T-helper 2 cell treated with Interferon-gamma antibody and Interleukin-4, amounts not matched to agents 5 μg/mL and 100 μg/mL, for 36 hours (primary cell): ENCODE measurements around the gene KPTN.

Experiments used
- DNase-seq: peaks from one replicate; pipeline ENCODE4 v3.0.0; 2021; ENCODE audit warnings: low spot score
- H3K27ac Mint-ChIP-seq: one replicate; pipeline ENCODE4 v1.8.0; 2021; ENCODE audit warnings: mild to moderate bottlenecking, mixed read lengths
- H3K27me3 Mint-ChIP-seq: one replicate; pipeline ENCODE4 v1.8.0; 2021; ENCODE audit warnings: low read depth, mixed read lengths
- H3K36me3 Mint-ChIP-seq: one replicate; pipeline ENCODE4 v1.8.0; 2021; ENCODE audit warnings: low read depth, mixed read lengths
- H3K4me1 Mint-ChIP-seq: one replicate; pipeline ENCODE4 v1.8.0; 2021; ENCODE audit warnings: low read depth, mixed read lengths
- H3K4me3 Mint-ChIP-seq: one replicate; pipeline ENCODE4 v1.8.0; 2022; ENCODE audit warnings: mild to moderate bottlenecking, moderate library complexity, mixed read lengths
- H3K9me3 Mint-ChIP-seq: one replicate; pipeline ENCODE4 v1.8.0; 2021; ENCODE audit warnings: mixed read lengths

The KPTN gene

DNA sequence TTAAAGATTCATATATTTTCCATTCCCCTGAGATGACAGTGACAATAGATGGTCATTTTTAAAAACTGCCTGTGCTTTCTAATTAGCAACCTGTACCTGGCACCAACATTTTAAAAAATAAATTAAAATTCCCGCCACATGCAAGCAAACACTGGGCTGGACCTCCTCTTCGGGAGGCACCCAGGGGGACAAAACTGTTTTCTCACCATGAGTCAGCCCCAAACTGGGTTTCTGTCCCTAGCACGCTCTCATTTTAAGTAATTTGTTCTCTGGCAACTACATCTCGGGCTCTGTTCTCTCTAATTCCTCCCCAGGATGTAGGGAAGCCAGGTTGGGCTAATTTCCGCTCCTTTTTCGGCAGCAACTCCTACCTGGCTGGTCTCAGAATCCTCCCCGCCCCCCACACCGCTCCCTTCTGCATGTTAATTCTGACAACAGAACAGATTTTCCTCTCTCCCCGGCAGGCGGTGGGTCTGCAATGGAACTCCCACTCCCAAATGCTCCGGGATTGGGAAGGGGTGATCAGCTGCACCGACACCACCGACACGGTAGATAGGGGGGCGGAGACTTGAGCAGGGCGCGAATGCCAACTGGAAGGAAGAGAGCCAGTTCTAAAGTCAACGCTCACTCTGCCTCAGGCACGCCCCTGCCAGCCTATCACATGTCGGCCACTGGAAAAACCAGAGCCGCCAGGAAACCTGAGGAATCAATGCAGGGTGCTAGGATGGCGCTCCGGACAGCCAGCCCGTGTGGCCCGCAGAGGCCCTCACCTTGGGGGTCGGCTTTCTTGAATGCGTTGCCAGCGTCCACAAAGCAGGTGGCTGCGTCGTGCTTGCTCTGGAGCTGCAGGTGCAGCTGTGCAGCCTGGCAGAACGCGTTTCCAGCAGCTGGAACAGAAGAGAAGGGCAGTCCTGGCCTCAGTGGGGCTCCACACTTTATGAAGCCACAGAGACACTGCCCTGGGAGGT, 16.1 kb upstream of the KPTN start:
- Mint-ChIP-seq H3K9me3 (no peaks in the 10 kb centered on the region), H3K27ac (no peak overlapping the region), H3K4me3 (no peak overlapping the region), H3K27me3 (no peaks in the 10 kb centered on the region), H3K4me1 (no peaks in the 10 kb centered on the region), H3K36me3 (peaks cover 16% of the 10 kb centered on the region)
- no peak for DNase-seq

DNA sequence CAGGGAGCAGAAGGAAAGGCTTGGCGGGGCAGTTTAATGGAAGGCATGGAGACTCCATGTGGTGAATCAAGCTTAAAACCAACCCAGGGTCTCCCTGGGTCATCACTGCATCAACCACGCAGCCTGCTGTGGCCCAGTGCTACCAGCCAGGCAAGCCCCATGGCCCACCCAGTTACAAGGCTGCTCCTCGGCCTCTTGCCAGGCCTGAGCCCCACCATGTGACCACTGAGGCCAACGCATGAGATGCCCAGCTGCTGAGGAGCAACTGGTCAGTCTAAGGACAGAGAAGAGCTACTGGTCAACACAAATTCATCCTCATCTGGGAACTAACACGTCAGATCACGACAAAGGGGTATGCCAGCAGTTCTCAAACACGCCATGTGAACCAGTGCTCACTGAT, 15.4 kb upstream of the KPTN start:
- Mint-ChIP-seq H3K4me3 (no peak overlapping the region), H3K4me1 (no peaks in the 10 kb centered on the region), H3K36me3 (peaks cover 16% of the 10 kb centered on the region), H3K27me3 (no peaks in the 10 kb centered on the region), H3K9me3 (no peaks in the 10 kb centered on the region), H3K27ac (no peak overlapping the region)
- DNase-seq, result no peak

DNA sequence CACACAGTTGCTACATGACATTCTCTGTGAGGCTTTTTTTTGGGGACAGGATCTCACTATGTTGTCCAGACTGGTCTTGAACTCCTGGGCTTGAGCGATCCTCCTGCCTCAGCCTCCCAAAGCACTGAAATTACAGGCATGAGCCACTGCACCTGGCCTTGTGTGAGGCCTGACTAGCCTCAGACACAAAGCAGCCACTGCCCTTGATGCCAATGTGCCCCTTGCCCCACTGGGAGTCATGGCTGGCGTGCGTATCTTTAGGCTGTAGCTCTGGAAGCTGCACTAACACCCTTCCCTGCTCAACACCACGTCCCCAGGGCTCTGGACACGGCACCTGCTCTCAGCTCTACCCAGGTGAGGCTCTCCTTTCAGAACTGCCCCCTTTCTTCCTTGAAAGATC, 14.5 kb upstream of the KPTN start:
- Mint-ChIP-seq H3K36me3 (peaks cover 17% of the 10 kb centered on the region), H3K4me3 (no peak overlapping the region), H3K4me1 (no peaks in the 10 kb centered on the region), H3K9me3 (no peaks in the 10 kb centered on the region), H3K27ac (no peak overlapping the region), H3K27me3 (no peaks in the 10 kb centered on the region)
- DNase-seq, result no peak

DNA sequence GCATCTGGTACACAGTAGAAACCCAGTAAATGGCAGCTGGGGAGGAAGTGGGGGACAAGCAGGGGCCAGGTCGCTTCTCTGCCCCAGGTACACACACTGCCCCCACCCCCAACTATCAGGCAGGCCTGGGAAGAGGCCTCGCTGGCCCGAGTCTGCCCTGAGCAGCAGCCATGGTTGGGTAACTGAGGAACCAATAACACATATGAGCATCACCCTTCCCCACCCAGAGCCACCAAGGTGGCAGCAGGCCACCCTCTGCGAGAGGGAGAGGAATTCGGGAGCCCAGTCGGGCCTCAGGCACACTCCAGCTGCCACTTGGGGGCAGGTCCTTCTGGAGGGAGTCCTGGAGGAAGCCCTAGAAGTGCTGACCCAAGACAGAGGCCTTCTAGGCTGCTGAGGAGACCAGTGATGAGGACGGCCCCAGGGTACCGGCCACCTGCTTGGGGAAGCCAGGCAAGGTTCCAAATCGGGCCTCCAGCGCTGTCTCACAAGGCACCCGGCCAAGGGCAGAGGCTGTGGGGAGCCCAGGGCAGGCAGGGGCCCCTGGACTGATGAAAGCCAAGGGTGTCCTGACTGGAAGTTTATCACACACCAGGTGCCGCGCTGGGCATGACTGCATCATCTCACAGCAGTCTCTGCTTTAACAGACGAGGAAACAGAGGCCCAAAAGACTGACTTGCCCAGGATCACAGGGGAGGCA, 14.0 kb upstream of the KPTN start:
- H3K9me3 Mint-ChIP-seq, result no peaks in the 10 kb centered on the region
- no peak for DNase-seq
- H3K4me1 Mint-ChIP-seq, result no peaks in the 10 kb centered on the region
- no peaks in the 10 kb centered on the region for H3K27me3 Mint-ChIP-seq
- no peak overlapping the region for H3K27ac Mint-ChIP-seq
- peaks cover 17% of the 10 kb centered on the region for H3K36me3 Mint-ChIP-seq
- no peak overlapping the region for H3K4me3 Mint-ChIP-seq

DNA sequence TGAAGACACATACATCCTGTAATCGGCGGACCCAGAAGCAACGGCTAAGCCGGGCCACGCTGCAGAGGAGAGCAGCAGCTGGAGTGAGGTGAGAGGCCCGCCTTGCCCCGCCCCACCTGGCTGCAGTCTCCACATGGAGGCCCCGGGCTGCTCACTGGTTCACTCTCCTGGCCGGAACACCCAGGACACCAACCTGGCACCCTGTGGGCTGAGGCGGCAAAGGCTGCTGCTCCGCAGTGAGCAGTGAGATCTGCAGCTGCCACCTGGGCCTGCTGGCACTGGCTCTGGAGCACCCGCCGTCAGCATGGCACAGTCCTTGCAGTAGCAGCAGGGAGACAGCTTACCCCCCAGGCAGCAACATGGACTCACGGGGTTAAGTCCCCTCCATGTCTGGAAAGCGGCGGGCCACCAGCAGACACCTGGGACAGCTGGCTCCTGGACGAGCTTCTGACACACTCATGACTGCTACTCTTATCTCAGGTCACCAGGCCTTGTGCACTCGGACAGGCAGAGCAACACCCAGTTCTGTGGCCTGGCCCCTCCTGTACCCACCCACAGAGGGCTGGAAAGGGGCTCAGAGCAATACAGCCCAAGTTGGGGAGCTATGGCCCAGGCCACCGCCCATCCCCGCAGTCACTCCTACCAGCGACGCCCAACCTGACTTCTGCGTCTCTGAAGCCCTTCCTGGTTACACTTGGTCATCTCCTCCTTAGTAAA, 13.2 kb upstream of the KPTN start:
- Mint-ChIP-seq H3K4me1 (no peaks in the 10 kb centered on the region), H3K9me3 (no peaks in the 10 kb centered on the region), H3K4me3 (no peak overlapping the region), H3K27ac (no peak overlapping the region), H3K36me3 (peaks cover 16% of the 10 kb centered on the region), H3K27me3 (no peaks in the 10 kb centered on the region)
- no peak for DNase-seq

DNA sequence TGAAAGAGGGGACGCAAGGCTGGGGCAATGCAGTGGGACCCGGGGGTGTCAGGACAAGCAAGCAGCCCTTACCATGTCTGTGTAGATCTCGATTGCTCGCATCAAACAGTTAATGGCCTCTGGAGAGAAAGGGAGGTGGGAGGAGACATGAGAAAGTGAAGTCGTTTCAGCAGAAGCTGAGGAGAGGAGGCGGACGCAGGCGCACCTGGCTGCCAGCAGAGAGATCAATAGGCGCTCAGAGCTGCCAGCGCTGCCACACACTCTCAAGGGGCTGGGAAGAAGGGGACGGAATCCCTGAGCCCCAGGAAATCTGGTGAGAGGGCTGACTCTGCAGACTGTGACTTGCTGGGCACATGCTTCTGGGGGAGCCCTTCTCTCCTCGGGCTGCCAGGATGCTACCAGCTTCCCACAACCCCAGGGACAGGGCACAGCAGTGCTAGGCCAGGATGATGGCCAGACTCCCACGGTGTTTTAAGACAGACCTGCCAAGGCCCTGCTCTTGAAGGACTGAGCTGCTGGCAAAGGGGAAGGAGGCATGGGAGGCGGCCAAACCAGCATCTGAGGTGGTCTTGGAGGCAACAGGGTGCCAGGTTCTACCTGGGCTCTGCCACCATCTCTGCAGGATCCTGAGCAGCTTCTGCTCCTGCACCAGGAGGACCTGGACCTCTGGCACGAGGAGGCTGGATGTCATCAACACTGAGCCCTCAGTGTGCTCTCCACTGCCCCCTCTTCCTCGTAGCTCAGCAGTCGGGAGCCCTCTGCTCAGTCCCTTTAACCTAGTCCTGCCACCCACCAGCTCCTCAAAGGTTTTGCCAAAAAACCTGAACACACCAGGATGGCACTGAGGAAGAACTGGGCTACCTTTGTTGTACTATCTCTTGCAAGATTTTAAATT, 11.7 kb upstream of the KPTN start:
- DNase-seq, result no peak
- Mint-ChIP-seq H3K4me3 (no peak overlapping the region), H3K4me1 (no peaks in the 10 kb centered on the region), H3K36me3 (peaks cover 13% of the 10 kb centered on the region), H3K9me3 (no peaks in the 10 kb centered on the region), H3K27ac (no peak overlapping the region), H3K27me3 (no peaks in the 10 kb centered on the region)

DNA sequence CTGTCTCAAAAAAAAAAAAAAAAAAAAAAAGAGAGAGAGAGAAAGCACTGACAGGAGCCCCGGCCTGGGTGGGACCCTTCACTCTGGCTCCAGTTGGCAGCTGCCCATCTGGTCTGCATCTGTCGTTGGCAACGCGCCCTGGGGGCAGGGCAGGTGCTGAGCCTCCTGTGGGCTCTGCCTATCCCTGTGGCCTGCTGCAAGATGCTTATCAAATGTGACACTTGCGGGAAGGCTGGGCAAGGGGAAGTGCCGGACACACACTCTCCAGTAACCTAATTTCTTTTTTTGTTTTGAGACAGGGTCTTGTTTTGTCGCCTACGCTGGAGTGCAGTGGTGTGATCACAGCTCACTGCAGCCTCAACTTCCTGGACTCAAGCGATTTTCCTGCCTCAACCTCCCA, 10.7 kb upstream of the KPTN start:
- no peak for DNase-seq
- Mint-ChIP-seq H3K9me3 (no peaks in the 10 kb centered on the region), H3K27ac (no peak overlapping the region), H3K27me3 (no peaks in the 10 kb centered on the region), H3K36me3 (peaks cover 18% of the 10 kb centered on the region), H3K4me1 (no peaks in the 10 kb centered on the region), H3K4me3 (no peak overlapping the region)

DNA sequence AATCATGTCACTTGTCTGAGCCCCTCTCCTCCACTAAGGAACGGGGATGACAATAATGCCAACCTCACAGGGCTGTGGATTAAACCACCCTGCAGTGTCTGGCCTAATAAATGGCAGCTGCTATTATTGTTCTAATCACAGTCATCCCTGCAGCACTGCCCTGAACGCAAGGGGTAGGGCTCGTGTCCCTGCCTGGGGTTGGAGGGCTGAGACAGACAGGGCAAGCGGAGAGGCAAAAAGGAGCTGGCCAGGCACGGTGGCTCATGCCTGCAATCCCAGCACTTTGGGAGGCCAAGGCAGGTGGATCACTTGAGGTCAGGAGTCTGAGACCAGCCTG, 10.2 kb upstream of the KPTN start:
- peaks cover 18% of the 10 kb centered on the region for H3K36me3 Mint-ChIP-seq
- H3K27me3 Mint-ChIP-seq, result no peaks in the 10 kb centered on the region
- no peak overlapping the region for H3K27ac Mint-ChIP-seq
- H3K9me3 Mint-ChIP-seq, result no peaks in the 10 kb centered on the region
- H3K4me1 Mint-ChIP-seq, result no peaks in the 10 kb centered on the region
- H3K4me3 Mint-ChIP-seq, result no peak overlapping the region
- no peak for DNase-seq

DNA sequence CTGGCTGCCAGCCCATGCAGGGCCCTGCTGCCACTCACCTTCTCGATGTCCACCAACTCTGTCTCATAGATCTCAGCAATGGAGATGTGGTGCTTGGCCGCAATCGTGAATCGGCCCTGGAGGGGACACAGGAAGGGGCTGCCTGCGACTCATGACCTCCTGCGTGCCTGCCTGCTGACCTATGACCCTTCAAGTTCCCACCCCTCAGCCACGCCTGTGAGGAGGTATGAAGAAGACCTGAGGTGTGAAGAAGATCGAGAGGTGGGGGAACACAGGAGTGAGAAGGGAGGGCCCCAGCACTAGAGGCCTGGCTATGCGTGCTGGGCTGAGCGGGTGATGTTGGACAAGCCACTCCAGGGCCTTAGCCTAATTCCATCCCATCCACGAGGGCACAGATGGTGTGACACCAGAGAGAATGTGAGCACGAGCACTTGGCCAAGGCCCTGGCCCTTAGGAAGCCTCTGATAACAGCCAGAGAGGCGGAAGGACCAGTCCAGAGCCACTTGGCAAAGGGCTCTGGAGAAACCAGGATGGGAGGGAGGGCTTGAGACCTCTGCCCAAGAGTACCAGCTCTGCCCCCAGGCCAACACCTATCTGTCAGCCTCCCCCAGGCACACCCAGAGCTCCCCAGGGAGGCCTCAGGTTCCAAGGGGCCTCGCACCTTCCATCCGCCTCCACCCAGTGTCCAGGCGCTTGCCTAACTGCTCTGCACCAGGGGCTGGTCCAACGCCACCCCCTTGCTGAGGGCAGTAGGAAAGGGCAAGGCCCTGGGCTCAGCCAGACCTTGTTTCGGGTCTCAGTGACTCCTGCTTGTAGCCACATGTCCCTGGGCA, 9.6 kb upstream of the KPTN start:
- no peaks in the 10 kb centered on the region for H3K27me3 Mint-ChIP-seq
- no peak for DNase-seq
- no peaks in the 10 kb centered on the region for H3K4me1 Mint-ChIP-seq
- H3K9me3 Mint-ChIP-seq, result no peaks in the 10 kb centered on the region
- peaks cover 15% of the 10 kb centered on the region for H3K36me3 Mint-ChIP-seq
- H3K4me3 Mint-ChIP-seq, result no peak overlapping the region
- peak overlapping the region; percentile 7 for H3K27ac Mint-ChIP-seq

DNA sequence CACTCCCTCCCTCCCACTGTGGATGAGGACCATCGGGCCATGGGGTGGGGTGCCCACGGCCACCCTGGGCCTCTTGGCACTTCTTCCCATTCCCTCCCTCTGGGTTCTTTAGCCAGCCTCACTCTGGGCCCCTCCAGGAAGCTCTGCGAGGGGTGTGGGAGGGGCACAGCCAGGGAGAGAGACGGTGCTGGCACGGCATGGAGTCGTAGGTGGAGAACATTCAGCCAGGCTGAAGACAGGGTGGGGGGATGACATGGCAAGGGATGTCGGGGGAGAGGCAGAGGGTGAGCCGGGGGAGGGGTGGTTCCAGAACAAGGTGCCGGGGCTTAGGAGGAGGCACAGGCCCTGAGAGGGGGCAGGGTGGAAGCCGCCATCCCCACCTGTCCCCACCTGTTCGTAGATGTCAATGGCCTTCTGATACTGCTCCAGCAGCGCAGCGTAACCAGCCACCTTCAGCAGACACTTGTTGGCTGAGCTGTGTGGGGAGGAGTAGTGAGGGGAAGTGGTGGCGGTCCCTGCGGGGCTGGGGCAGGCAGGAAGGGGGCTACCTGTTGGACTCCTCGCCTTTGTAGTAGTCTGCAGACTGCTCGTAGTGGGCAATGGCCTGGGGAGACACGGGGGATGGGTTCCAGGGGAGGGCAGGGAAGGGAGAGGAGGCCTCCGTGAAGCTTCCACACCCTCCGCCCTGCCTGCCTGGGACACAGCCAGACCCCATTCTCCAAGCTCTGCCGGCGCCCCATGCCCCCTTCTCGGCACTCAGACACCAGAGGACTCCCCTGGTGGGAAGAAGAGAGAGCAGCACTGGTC, 8.8 kb upstream of the KPTN start:
- no peaks in the 10 kb centered on the region for H3K9me3 Mint-ChIP-seq
- H3K36me3 Mint-ChIP-seq, result peaks cover 14% of the 10 kb centered on the region
- no peaks in the 10 kb centered on the region for H3K27me3 Mint-ChIP-seq
- no peak overlapping the region for H3K27ac Mint-ChIP-seq
- no peaks in the 10 kb centered on the region for H3K4me1 Mint-ChIP-seq
- no peak for DNase-seq
- no peak overlapping the region for H3K4me3 Mint-ChIP-seq

DNA sequence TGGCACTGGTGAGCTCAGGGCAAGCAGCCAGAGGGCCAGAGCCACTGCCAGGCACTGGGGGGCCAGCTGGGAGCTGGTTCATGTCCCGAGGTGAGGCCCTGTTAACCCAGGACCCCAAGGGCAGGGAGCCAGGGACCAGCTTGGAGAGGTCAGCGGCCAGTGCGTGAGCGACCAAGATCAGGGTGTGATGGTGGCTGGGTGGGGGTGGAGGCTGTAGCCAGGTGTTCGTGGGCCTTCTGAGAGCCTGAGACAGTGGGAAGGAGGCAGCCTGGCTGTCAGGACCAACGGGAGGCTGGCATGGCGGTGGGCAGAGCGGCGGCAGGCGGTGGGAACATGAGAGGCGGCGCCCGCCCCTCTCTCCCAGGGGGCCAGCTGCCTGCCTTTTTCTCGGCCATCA, 8.1 kb upstream of the KPTN start:
- Mint-ChIP-seq H3K36me3 (peaks cover 12% of the 10 kb centered on the region), H3K4me3 (no peak overlapping the region), H3K27me3 (no peaks in the 10 kb centered on the region), H3K9me3 (no peaks in the 10 kb centered on the region), H3K27ac (no peak overlapping the region), H3K4me1 (peaks cover 3% of the 10 kb centered on the region)
- no peak for DNase-seq

DNA sequence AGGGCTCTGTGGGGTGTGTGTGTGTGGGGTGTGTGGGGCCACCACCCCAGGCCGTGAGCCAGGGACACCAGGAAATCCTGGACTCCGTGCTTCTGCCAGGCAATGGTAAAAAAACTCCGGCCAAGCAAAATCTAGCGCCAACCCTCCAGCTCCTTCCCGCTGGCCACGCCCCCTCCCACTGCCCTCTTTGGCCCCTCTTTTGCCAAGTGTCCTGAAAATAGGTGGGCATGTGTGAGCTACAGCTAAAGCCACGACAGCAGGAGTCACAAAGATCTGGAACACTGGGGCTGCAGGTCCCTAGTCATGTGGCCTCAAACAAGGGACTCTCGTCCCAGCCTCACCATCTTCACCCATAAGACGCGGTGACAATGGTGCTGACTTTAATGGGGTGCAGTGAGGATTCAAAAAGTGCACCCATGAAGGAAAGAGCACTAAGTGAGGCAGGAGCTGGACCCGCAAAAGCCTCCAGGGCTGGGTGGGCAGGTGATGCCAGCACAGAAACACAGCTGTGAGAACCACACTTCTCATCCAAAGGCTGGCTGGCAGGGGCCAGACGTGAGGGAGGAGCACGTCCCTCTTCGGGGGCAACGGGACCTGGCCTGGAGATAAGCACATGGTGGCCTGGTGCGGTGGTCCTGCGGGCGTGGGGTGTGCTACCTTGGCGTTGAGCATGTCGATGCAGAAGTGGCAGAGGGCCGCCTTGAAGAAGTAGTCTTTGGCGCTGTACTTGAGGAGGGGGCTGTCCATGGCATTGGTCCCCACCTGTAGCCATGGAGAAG, 7.5 kb upstream of the KPTN start:
- no peak overlapping the region for H3K27ac Mint-ChIP-seq
- peaks cover 9% of the 10 kb centered on the region for H3K36me3 Mint-ChIP-seq
- no peak for DNase-seq
- H3K4me3 Mint-ChIP-seq, result no peak overlapping the region
- H3K27me3 Mint-ChIP-seq, result no peaks in the 10 kb centered on the region
- no peaks in the 10 kb centered on the region for H3K9me3 Mint-ChIP-seq
- peaks cover 6% of the 10 kb centered on the region for H3K4me1 Mint-ChIP-seq
